HL-60 (cell line): ENCODE measurements around the gene TMED6.

Experiments used
- DNase-seq, 2 experiments: peaks; one replicate each; pipeline ENCODE4 v3.0.0-alpha.2; 2010 to 2020; ENCODE audit warnings: low read depth in 1 of 2, low spot score in 1 of 2
- H3K27ac ChIP-seq: fragments of 250-450 bp; sonication (Bioruptor Pico); replicated peaks from 2 replicates; pipeline ENCODE4 v1.5.1; 2020; ENCODE audit warnings: mild to moderate bottlenecking, moderate library complexity
- H3K27me3 ChIP-seq: fragments of 250-450 bp; sonication (Bioruptor Pico); 2 replicates; pipeline ENCODE4 v1.5.1; 2021; ENCODE audit warnings: mild to moderate bottlenecking, moderate library complexity; ENCODE audit not compliant: insufficient read depth, poor library complexity, severe bottlenecking
- H3K4me3 ChIP-seq: replicated peaks from 2 replicates; pipeline ENCODE4 v1.5.1; 2011; ENCODE audit warnings: mild to moderate bottlenecking, control low read depth, low read length; ENCODE audit not compliant: insufficient read depth
- GABPA ChIP-seq: IDR thresholded peaks from 2 replicates; pipeline ENCODE4 v1.6.1; 2012; ENCODE audit warnings: low read depth
- POLR2AphosphoS5 ChIP-seq: IDR thresholded peaks from 2 replicates; pipeline ENCODE4 v1.6.1; 2012; ENCODE audit warnings: low read depth
- SPI1 ChIP-seq: IDR thresholded peaks from 2 replicates; pipeline ENCODE4 v1.6.1; 2012; ENCODE audit warnings: low read depth, mild to moderate bottlenecking, borderline replicate concordance
- TF ChIP-seq, protein P1 (sequence below): IDR thresholded peaks from 2 replicates; pipeline ENCODE4 v1.6.1; 2012; ENCODE audit warnings: low read depth; ENCODE audit not compliant: insufficient replicate concordance
- TF ChIP-seq, protein P2 (sequence below): IDR thresholded peaks from one replicate; pipeline ENCODE4 v1.5.1; 2011; ENCODE audit warnings: low read length, control low read depth, inconsistent platforms; ENCODE audit not compliant: insufficient read depth

The TMED6 gene

DNA sequence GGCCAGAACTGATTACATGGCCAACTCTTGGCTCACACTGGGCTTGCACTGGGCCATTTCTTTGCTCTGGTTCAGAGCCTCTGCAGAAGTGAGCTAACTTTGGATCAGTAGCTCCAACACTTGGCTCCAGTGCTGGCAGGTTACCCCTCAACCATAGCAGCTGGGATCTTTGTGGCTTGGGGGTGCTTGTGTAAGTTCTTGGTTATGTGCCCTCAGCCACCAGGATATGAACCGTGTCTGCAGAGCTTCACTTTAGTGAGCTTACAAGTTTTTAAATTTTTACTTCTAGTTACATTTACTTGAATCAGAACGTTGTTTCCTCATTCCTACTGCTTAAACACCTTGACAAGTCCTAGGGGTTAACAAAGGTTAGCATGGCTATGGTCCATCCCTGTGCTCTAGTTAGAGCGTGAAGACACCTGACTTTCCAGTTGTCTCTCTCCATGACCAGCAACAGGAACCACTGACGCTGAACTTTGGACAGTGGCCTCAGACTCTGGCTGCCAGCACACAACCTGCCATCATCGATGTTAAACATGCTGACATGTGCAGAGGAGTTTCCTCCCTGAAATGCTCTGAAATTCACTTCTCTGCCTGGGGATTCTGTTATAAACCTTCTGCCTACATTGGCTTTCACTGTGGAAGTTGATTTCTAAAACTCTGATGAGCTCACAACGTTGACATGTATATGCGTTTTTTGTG, 25.3 kb downstream of the TMED6 start:
- H3K27ac ChIP-seq = peak overlapping the region; percentile 29; the same call in 1 of the 2 replicates
- no peak overlapping the region for H3K4me3 ChIP-seq
- no peaks in the 10 kb centered on the region for H3K27me3 ChIP-seq
- no peak for DNase-seq
- TF ChIP-seq, protein P1, sequence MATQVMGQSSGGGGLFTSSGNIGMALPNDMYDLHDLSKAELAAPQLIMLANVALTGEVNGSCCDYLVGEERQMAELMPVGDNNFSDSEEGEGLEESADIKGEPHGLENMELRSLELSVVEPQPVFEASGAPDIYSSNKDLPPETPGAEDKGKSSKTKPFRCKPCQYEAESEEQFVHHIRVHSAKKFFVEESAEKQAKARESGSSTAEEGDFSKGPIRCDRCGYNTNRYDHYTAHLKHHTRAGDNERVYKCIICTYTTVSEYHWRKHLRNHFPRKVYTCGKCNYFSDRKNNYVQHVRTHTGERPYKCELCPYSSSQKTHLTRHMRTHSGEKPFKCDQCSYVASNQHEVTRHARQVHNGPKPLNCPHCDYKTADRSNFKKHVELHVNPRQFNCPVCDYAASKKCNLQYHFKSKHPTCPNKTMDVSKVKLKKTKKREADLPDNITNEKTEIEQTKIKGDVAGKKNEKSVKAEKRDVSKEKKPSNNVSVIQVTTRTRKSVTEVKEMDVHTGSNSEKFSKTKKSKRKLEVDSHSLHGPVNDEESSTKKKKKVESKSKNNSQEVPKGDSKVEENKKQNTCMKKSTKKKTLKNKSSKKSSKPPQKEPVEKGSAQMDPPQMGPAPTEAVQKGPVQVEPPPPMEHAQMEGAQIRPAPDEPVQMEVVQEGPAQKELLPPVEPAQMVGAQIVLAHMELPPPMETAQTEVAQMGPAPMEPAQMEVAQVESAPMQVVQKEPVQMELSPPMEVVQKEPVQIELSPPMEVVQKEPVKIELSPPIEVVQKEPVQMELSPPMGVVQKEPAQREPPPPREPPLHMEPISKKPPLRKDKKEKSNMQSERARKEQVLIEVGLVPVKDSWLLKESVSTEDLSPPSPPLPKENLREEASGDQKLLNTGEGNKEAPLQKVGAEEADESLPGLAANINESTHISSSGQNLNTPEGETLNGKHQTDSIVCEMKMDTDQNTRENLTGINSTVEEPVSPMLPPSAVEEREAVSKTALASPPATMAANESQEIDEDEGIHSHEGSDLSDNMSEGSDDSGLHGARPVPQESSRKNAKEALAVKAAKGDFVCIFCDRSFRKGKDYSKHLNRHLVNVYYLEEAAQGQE = no peak
- 0 out of 2 replicates have a peak, but pooled peaks have one; percentile 22 for TF ChIP-seq POLR2AphosphoS5

DNA sequence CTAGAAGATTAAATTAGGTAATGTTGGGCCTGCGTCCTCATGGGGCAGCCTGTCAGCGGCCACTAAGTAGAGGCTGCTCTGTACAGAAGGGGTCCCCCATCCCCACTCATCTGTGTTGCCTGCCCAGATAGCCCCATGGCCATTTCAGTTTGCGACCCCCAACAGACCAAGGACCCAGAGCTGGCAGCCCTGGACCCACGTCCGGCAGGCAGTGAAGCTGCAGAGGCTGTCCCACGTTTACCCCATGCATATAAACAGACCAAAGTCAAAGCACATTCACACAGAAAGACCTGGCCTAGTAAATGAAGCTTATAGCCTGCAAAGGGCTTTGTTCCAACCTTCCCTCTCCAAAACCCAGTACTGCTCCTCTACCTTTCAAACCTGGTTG, 25.8 kb downstream of the TMED6 start:
- Histone ChIP-seq H3K27ac (0 out of 2 replicates have a peak overlapping the region, but pooled peaks have one; percentile 11), H3K27me3 (no peaks in the 10 kb centered on the region), H3K4me3 (no peak overlapping the region)
- DNase-seq = no peak
- TF ChIP-seq SPI1 = no peak
- TF ChIP-seq, protein P2, sequence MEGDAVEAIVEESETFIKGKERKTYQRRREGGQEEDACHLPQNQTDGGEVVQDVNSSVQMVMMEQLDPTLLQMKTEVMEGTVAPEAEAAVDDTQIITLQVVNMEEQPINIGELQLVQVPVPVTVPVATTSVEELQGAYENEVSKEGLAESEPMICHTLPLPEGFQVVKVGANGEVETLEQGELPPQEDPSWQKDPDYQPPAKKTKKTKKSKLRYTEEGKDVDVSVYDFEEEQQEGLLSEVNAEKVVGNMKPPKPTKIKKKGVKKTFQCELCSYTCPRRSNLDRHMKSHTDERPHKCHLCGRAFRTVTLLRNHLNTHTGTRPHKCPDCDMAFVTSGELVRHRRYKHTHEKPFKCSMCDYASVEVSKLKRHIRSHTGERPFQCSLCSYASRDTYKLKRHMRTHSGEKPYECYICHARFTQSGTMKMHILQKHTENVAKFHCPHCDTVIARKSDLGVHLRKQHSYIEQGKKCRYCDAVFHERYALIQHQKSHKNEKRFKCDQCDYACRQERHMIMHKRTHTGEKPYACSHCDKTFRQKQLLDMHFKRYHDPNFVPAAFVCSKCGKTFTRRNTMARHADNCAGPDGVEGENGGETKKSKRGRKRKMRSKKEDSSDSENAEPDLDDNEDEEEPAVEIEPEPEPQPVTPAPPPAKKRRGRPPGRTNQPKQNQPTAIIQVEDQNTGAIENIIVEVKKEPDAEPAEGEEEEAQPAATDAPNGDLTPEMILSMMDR = no peak
- TF ChIP-seq POLR2AphosphoS5 = no peak
- TF ChIP-seq, protein P1 = no peak
- no peak for TF ChIP-seq GABPA

DNA sequence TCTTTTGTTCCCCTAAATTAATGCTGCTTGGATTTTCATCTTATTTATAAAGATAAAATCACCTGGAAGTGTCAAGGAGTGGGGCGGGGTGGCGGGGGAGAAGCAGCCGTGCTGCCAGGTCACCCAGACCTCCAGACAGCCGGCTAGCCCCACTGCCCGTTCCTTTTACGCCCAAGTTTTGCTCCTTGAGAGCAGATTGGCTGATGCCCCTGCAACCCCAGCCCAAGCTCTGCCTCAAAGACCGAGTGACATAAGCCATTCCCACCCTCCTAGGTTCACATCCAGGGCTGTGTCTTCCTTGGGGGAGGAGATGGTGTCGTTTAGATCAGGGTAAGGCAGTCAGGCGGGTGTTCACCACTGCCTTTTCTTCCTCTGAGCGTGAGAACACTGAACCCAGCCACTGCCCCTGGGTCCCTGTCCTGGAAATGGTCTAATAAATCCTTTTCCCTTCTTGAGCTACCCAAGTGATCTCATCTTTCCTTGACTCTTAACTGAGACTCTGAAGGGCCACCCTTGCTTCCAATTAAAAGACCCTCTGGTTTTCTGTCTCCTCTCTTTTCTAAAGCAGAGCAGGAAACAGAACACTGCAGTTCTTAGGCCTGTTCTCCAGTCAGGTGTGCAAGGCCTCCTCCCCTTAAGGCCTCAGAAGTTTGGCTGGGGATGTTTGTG, 26.9 kb downstream of the TMED6 start:
- no peaks in the 10 kb centered on the region for H3K27me3 ChIP-seq
- no peak overlapping the region for H3K4me3 ChIP-seq
- TF ChIP-seq, protein P2 = no peak
- TF ChIP-seq, protein P1 = no peak
- no peak for TF ChIP-seq GABPA
- no peak for TF ChIP-seq SPI1
- no peak for TF ChIP-seq POLR2AphosphoS5
- H3K27ac ChIP-seq = no peak overlapping the region
- no peak for DNase-seq
